K562 (cell line): ENCODE measurements around the gene R3HDM2. TPM values are rescaled to one million over a fixed set of nuclear protein-coding genes. Genes with fewer than 3 reads are reported as not detected.

Experiments used
- ATAC-seq: fragments of 200-7000 bp; cut with Tn5 transposase; 3 replicates; pipeline ENCODE4 v1.9.1; 2020; ENCODE audit warnings: moderate library complexity
- BruUV-seq: library from RNA; stranded (reverse); fragments of 400-500 nt; replicated peaks from 2 replicates; lab custom pipeline; 2021; lab: Mats Ljungman, UMichigan
- CTCF ChIA-PET: fragments of 300-600 bp; formaldehyde crosslinking; extraction: SDS; loops from one replicate; lab custom pipeline; 2021; ENCODE audit warnings: low intra/inter-chr PET ratio; lab: Yijun Ruan, JAX
- POLR2A ChIA-PET: fragments of 300-600, 350-650 bp; sonication (Branson Sonifier 250); formaldehyde crosslinking; extraction: SDS; loops from one replicate; lab custom pipeline; 2021; ENCODE audit warnings: antibody characterized with exemption, inconsistent platforms; lab: Yijun Ruan, JAX
- DNase-seq, 4 experiments: peaks; one replicate each; pipeline versions ENCODE4 v3.0.0 to v3.0.0-alpha.2; 2011 to 2018; ENCODE audit warnings: low spot score in 3 of 4, mixed read lengths in 3 of 4; ENCODE audit errors: extremely low read depth in 1 of 4
- FAIRE-seq: peaks from 2 replicates; lab custom pipeline; 2011; peaks lifted over from hg19 to GRCh38; lab: Jason Lieb, UNC
- H2AFZ ChIP-seq: 2 replicates; pipeline ENCODE4 v1.6.0; 2011; ENCODE audit warnings: low read depth, low read length, control low read depth, inconsistent platforms
- H3K27ac ChIP-seq: fragments of 200-600 bp; 3 replicates; pipeline ENCODE4 v1.8.0; 2011; ENCODE audit warnings: low read depth, mild to moderate bottlenecking, control low read depth, inconsistent platforms, low read length, moderate library complexity, mixed read lengths; ENCODE audit errors: extremely low read depth
- H3K27me3 ChIP-seq, 2 experiments: fragments of 300-600 bp in 1 of 2; 2 replicates in 1 of 2; 3 replicates in 1 of 2; pipeline versions ENCODE4 v1.6.0 to v1.8.0; 2011; ENCODE audit warnings: inconsistent platforms in 2 of 2, low read length in 2 of 2, mild to moderate bottlenecking in 1 of 2, mixed read lengths in 1 of 2, moderate library complexity in 1 of 2; ENCODE audit not compliant: control insufficient read depth in 2 of 2, insufficient read depth in 2 of 2
- H3K36me3 ChIP-seq: fragments of 300-600 bp; 3 replicates; pipeline ENCODE4 v1.8.0; 2011; ENCODE audit warnings: mild to moderate bottlenecking, low read length, inconsistent platforms; ENCODE audit not compliant: control insufficient read depth, insufficient read depth
- H3K4me1 ChIP-seq, 2 experiments: fragments of 200-600 bp in 1 of 2; replicated peaks in 1 of 2; 2 replicates in 1 of 2; 3 replicates in 1 of 2; pipeline versions ENCODE4 v1.5.1 to v1.8.0; 2011; ENCODE audit warnings: inconsistent platforms in 2 of 2, low read length in 2 of 2, mild to moderate bottlenecking in 1 of 2, mixed read lengths in 1 of 2, moderate library complexity in 1 of 2; ENCODE audit not compliant: control insufficient read depth in 2 of 2, insufficient read depth in 2 of 2
- H3K4me2 ChIP-seq: 2 replicates; pipeline ENCODE4 v1.6.1; 2011; ENCODE audit warnings: low read length, control low read depth, inconsistent platforms, mixed read lengths; ENCODE audit not compliant: insufficient read depth
- H3K4me3 ChIP-seq: fragments of 200-600 bp; sonication (generic), shearing (Covaris generic); 2 replicates; pipeline ENCODE4 v1.5.1; 2016; ENCODE audit warnings: control low read depth, inconsistent platforms
- H3K79me2 ChIP-seq: fragments of 200-600 bp; 3 replicates; pipeline ENCODE4 v1.8.0; 2011; ENCODE audit warnings: low read length, inconsistent platforms; ENCODE audit not compliant: control insufficient read depth, insufficient read depth
- H3K9ac ChIP-seq, 2 experiments: 2 replicates each; pipeline versions ENCODE4 v1.6.0 to v1.6.1; 2011; ENCODE audit warnings: low read depth in 2 of 2, low read length in 2 of 2, control low read depth in 1 of 2, inconsistent platforms in 1 of 2, mild to moderate bottlenecking in 1 of 2, mixed read lengths in 1 of 2; ENCODE audit not compliant: insufficient read depth in 1 of 2
- H3K9me1 ChIP-seq: one replicate; pipeline ENCODE4 v1.6.0; 2011; ENCODE audit warnings: inconsistent platforms, mild to moderate bottlenecking, low read length, moderate library complexity; ENCODE audit not compliant: control insufficient read depth, insufficient read depth
- H3K9me3 ChIP-seq: replicated peaks from 2 replicates; pipeline ENCODE4 v1.5.1; 2011; ENCODE audit warnings: low read depth, low read length, inconsistent platforms; ENCODE audit not compliant: control insufficient read depth, insufficient read depth
- H4K20me1 ChIP-seq: replicated peaks from 2 replicates; pipeline ENCODE4 v1.6.1; 2011; ENCODE audit warnings: low read length, inconsistent platforms, mixed read lengths; ENCODE audit not compliant: control insufficient read depth, insufficient read depth
- MAFF ChIP-seq: IDR thresholded peaks from 2 replicates; pipeline ENCODE4 v1.6.1; 2012; ENCODE audit warnings: low read length, improper control_type of control experiment
- RBM25 ChIP-seq: fragments of 200-400 bp; formaldehyde crosslinking; IDR thresholded peaks from 2 replicates; pipeline ENCODE4 v1.6.1; 2018; ENCODE audit warnings: low read length, low read depth, moderate library complexity; ENCODE audit not compliant: severe bottlenecking
- ZNF121 ChIP-seq: sonication (generic); formaldehyde crosslinking; conservative IDR thresholded peaks from 2 replicates; pipeline ENCODE4 v1.8.0; 2022; ENCODE audit warnings: missing genetic modification reagents
- ZNF217 ChIP-seq: sonication (generic); formaldehyde crosslinking; IDR thresholded peaks from 2 replicates; pipeline ENCODE4 v1.8.0; 2022; ENCODE audit warnings: mild to moderate bottlenecking, missing genetic modification reagents
- WGBS: fragments of 100-300 bp; shearing (Covaris generic); methylation state at CpG from one replicate; pipeline ENCODE4 v1.1.6; 2016; ENCODE audit warnings: low coverage, mixed read lengths; ENCODE audit not compliant: insufficient coverage; ENCODE audit errors: missing lambda C conversion rate; 5-methylcytosine and 5-hydroxymethylcytosine counted together
- in situ Hi-C: fragments of 300-500 bp; cut with MboI; formaldehyde crosslinking; loops from 4 replicates; pipeline ENCODE4 v1.15.0; 2018; ENCODE audit warnings: inconsistent platforms, mixed read lengths
- intact Hi-C: fragments of 100-400 bp; cut with micrococcal nuclease; formaldehyde crosslinking; loops from 2 replicates; pipeline ENCODE4 v1.14.2; 2022
- polyA plus RNA-seq, 8 experiments: library from polyadenylated mRNA; depleted of rRNA in 4 of 8; stranded (reverse) in 5 of 8; unstranded in 3 of 8; fragments of >200 nt; fragmentation: Nextera tagmentation in 2 of 8; fragmentation: Illumina TruSeq in 1 of 8; extraction: Ambion mirVana in 2 of 8; extraction: Trizol in 1 of 8; gene quantifications; 2 replicates each; pipeline versions ENCODE4 v1.2.1 to v1.2.3, GENCODE V29; 2011 to 2014; ENCODE audit warnings: inconsistent platforms in 1 of 8, missing spikeins in 1 of 8
- total RNA-seq, 7 experiments: library from RNA; depleted of rRNA in 6 of 7; stranded (reverse); fragments of >200 nt in 6 of 7; fragmentation: Illumina TruSeq in 2 of 7; extraction: Trizol in 2 of 7; gene quantifications; 2 replicates each; pipeline versions ENCODE4 v1.2.1 to v1.2.3, GENCODE V29; 2011 to 2021; ENCODE audit warnings: low replicate concordance in 1 of 7
- TF ChIP-seq, protein P1 (sequence below): IDR thresholded peaks from 2 replicates; pipeline ENCODE4 v1.6.1; 2011; ENCODE audit not compliant: insufficient read length; ENCODE audit errors: extremely low read depth

Gene R3HDM2
- total and polyA plus RNA-seq, 9 of the 15 experiments (the other 6 are each of a cell fraction or from before 2014, with no cell fraction given) = 3.3 to 18.8 (median 9.0) TPM

DNA sequence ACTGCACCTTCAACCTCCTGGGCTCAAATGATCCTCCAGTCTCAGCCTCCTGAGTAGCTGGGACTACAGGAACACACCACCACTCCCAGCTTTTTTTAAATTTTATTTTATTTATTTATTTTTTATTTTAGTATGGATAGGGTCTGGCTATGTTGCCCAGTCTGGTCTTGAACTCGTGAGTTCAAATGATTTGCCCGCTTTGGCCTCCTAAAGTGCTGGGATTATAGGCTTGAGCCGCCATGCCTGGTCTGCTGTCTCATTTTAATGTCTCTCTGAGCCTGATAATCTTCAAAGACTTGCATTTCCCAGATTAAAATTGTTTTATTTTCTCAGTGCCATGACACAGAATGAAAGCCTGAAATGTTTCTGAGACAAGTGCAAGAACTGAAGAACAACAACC is 2.5 kb upstream of the R3HDM2 start:
- no peak for ATAC-seq
- POLR2A ChIA-PET = interaction anchor here (0.6 to 1.4 kb wide), 5 partner anchors 9 to 171 kb away, joined by 3 to 4 read pairs (median 3); no protein-coding TSS in a partner anchor
- H3K79me2 ChIP-seq = peaks cover 27% of the 10 kb centered on the region
- intact Hi-C loops = no loop called here
- H3K9ac ChIP-seq = no peak overlapping the region
- no peak for FAIRE-seq
- no TSS peak for BruUV-seq
- peaks cover 17 to 18% of the 10 kb centered on the region in 2 experiments; a peak in 4 of 5 replicates for H3K4me1 ChIP-seq
- H3K27ac ChIP-seq = no peak overlapping the region
- in situ Hi-C loops = no loop called here
- CTCF ChIA-PET = no interaction called here
- H3K9me3 ChIP-seq = no peaks in the 10 kb centered on the region
- no peaks in the 10 kb centered on the region for H3K36me3 ChIP-seq
- H3K27me3 ChIP-seq = no peaks in the 10 kb centered on the region
- DNase-seq = no peak
- TF ChIP-seq ZNF217 (CRISPR knock-in tag) (no peak), RBM25 (peak; percentile 76), ZNF121 (CRISPR knock-in tag) (peak; percentile 71), MAFF (no peak)
- TF ChIP-seq, protein P1, sequence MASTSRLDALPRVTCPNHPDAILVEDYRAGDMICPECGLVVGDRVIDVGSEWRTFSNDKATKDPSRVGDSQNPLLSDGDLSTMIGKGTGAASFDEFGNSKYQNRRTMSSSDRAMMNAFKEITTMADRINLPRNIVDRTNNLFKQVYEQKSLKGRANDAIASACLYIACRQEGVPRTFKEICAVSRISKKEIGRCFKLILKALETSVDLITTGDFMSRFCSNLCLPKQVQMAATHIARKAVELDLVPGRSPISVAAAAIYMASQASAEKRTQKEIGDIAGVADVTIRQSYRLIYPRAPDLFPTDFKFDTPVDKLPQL = no peak
- H3K9me1 ChIP-seq = no peaks in the 10 kb centered on the region
- H3K4me2 ChIP-seq = no peak overlapping the region
- 42% methylated on average over 3 of the region's 3 CpGs for WGBS
- no peak overlapping the region for H2AFZ ChIP-seq
- no peaks in the 10 kb centered on the region for H4K20me1 ChIP-seq
- no peak overlapping the region for H3K4me3 ChIP-seq
